ENCODE results near the gene EFCAB11. TPM values are rescaled to one million over a fixed set of nuclear protein-coding genes. Genes with fewer than 3 reads are reported as not detected.

Gene EFCAB11
- total RNA-seq, 1 experiment from 2014 or later = 15.5 TPM

GRCh38 chr14:89793367-89793716, 161.2 kb downstream of the EFCAB11 start:
- H3K27ac Mint-ChIP-seq = no peak overlapping the region
- ChIA-PET CTCF (interaction anchor here (1.3 to 1.5 kb wide), 2 partner anchors 48 to 146 kb away, joined by 3 to 5 read pairs; no protein-coding TSS in a partner anchor), POLR2A (no interaction called here)
- H3K36me3 Mint-ChIP-seq = no peaks in the 10 kb centered on the region
- peaks cover 9% of the 10 kb centered on the region for H3K4me1 Mint-ChIP-seq
- H3K9me3 Mint-ChIP-seq = no peaks in the 10 kb centered on the region
- H3K27me3 Mint-ChIP-seq (ENCODE audit: low read depth) = no peaks in the 10 kb centered on the region; the same call in 1 of the 2 replicates
- DNase-seq (ENCODE audit: low spot score) (no peak), ATAC-seq (no peak)
- no peak overlapping the region for H3K4me3 Mint-ChIP-seq
- TF ChIP-seq, protein P1, sequence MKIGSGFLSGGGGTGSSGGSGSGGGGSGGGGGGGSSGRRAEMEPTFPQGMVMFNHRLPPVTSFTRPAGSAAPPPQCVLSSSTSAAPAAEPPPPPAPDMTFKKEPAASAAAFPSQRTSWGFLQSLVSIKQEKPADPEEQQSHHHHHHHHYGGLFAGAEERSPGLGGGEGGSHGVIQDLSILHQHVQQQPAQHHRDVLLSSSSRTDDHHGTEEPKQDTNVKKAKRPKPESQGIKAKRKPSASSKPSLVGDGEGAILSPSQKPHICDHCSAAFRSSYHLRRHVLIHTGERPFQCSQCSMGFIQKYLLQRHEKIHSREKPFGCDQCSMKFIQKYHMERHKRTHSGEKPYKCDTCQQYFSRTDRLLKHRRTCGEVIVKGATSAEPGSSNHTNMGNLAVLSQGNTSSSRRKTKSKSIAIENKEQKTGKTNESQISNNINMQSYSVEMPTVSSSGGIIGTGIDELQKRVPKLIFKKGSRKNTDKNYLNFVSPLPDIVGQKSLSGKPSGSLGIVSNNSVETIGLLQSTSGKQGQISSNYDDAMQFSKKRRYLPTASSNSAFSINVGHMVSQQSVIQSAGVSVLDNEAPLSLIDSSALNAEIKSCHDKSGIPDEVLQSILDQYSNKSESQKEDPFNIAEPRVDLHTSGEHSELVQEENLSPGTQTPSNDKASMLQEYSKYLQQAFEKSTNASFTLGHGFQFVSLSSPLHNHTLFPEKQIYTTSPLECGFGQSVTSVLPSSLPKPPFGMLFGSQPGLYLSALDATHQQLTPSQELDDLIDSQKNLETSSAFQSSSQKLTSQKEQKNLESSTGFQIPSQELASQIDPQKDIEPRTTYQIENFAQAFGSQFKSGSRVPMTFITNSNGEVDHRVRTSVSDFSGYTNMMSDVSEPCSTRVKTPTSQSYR (CRISPR knock-in tag; IDR thresholded peaks at IDR 0.05) = no peak
- TF ChIP-seq ZNF263 (CRISPR knock-in tag; IDR thresholded peaks at IDR 0.05; ENCODE audit: low read depth) (no peak), OVOL2 (CRISPR knock-in tag; IDR thresholded peaks at IDR 0.05; ENCODE audit: borderline replicate concordance) (no peak), GABPB1 (CRISPR knock-in tag; IDR thresholded peaks at IDR 0.05) (no peak), ZNF121 (CRISPR knock-in tag; IDR thresholded peaks at IDR 0.05) (no peak), TEAD4 (CRISPR knock-in tag; IDR thresholded peaks at IDR 0.05) (no peak), SOX15 (CRISPR knock-in tag; IDR thresholded peaks at IDR 0.05) (no peak), PRDM15 (CRISPR knock-in tag; IDR thresholded peaks at IDR 0.05) (no peak), KAT7 (CRISPR knock-in tag; IDR thresholded peaks at IDR 0.05; ENCODE audit: borderline replicate concordance) (no peak), CREB1 (CRISPR knock-in tag; IDR thresholded peaks at IDR 0.05) (no peak), SMAD3 (CRISPR knock-in tag; IDR thresholded peaks at IDR 0.05; ENCODE audit: borderline replicate concordance) (no peak), NR3C1 (CRISPR knock-in tag; conservative IDR thresholded peaks at IDR 0.05; ENCODE audit: low read depth) (no peak), ZMAT4 (CRISPR knock-in tag; IDR thresholded peaks at IDR 0.05) (no peak), ZNF532 (CRISPR knock-in tag; IDR thresholded peaks at IDR 0.05; ENCODE audit: borderline replicate concordance) (no peak), FOXJ3 (CRISPR knock-in tag; IDR thresholded peaks at IDR 0.05; ENCODE audit: borderline replicate concordance) (no peak), ZNF671 (CRISPR knock-in tag; IDR thresholded peaks at IDR 0.05) (no peak), CTCF (IDR thresholded peaks at IDR 0.05) (no peak), ZNF317 (CRISPR knock-in tag; IDR thresholded peaks at IDR 0.05; ENCODE audit: borderline replicate concordance, low read depth) (no peak)
- TF ChIP-seq, protein P2, sequence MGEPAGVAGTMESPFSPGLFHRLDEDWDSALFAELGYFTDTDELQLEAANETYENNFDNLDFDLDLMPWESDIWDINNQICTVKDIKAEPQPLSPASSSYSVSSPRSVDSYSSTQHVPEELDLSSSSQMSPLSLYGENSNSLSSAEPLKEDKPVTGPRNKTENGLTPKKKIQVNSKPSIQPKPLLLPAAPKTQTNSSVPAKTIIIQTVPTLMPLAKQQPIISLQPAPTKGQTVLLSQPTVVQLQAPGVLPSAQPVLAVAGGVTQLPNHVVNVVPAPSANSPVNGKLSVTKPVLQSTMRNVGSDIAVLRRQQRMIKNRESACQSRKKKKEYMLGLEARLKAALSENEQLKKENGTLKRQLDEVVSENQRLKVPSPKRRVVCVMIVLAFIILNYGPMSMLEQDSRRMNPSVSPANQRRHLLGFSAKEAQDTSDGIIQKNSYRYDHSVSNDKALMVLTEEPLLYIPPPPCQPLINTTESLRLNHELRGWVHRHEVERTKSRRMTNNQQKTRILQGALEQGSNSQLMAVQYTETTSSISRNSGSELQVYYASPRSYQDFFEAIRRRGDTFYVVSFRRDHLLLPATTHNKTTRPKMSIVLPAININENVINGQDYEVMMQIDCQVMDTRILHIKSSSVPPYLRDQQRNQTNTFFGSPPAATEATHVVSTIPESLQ (CRISPR knock-in tag; IDR thresholded peaks at IDR 0.05) = no peak
- TF ChIP-seq, protein P3, sequence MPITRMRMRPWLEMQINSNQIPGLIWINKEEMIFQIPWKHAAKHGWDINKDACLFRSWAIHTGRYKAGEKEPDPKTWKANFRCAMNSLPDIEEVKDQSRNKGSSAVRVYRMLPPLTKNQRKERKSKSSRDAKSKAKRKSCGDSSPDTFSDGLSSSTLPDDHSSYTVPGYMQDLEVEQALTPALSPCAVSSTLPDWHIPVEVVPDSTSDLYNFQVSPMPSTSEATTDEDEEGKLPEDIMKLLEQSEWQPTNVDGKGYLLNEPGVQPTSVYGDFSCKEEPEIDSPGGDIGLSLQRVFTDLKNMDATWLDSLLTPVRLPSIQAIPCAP (CRISPR knock-in tag; IDR thresholded peaks at IDR 0.05) = no peak
